Mucosa of stomach (tissue), 1 donor: ENCODE data around the gene TTC13.
"Not testable (repeated sequence)": the region's sequence is repeated elsewhere in the genome, so short reads cannot be mapped to it uniquely, and the experiment has no call there.

Experiments
- H3K27me3 ChIP-seq: one replicate; pipeline ENCODE4 v1.7.0; 2013; ENCODE audit warnings: mild to moderate bottlenecking, low read length; ENCODE audit not compliant: control insufficient read depth, insufficient read depth
- H3K36me3 ChIP-seq: one replicate; pipeline ENCODE4 v1.7.0; 2013; ENCODE audit warnings: low read length; ENCODE audit not compliant: control insufficient read depth, insufficient read depth
- H3K4me1 ChIP-seq: one replicate; pipeline ENCODE4 v1.7.0; 2013; ENCODE audit warnings: mild to moderate bottlenecking, low read length; ENCODE audit not compliant: control insufficient read depth, insufficient read depth
- H3K4me3 ChIP-seq: one replicate; pipeline ENCODE4 v1.7.0; 2013; ENCODE audit warnings: low read length
- H3K9ac ChIP-seq: one replicate; pipeline ENCODE4 v1.7.0; 2013; ENCODE audit warnings: mild to moderate bottlenecking, low read length, moderate library complexity
- H3K9me3 ChIP-seq: one replicate; pipeline ENCODE4 v1.7.0; 2013; ENCODE audit warnings: mild to moderate bottlenecking, low read length, moderate library complexity; ENCODE audit not compliant: control insufficient read depth
- donor health status: Pancreatic carcinoma.

The TTC13 gene

GRCh38 chr1:231013391-231014015, 34.8 kb upstream of the TTC13 start:
- Histone ChIP-seq H3K9me3 (no peaks in the 10 kb centered on the region), H3K4me1 (no peaks in the 10 kb centered on the region), H3K27me3 (no peaks in the 10 kb centered on the region), H3K36me3 (no peaks in the 10 kb centered on the region), H3K9ac (no peak overlapping the region), H3K4me3 (no peak overlapping the region)

- H3K4me1 ChIP-seq = no peaks in the 10 kb centered on the region
Measured at GRCh38 chr1:231011963-231012362, 33.3 kb upstream of the TTC13 start.

GRCh38 chr1:231011360-231011759, 32.7 kb upstream of the TTC13 start:
- H3K9ac ChIP-seq = no peak overlapping the region
- no peaks in the 10 kb centered on the region for H3K27me3 ChIP-seq
- H3K36me3 ChIP-seq = no peaks in the 10 kb centered on the region
- no peaks in the 10 kb centered on the region for H3K4me1 ChIP-seq
- no peak overlapping the region for H3K4me3 ChIP-seq
- H3K9me3 ChIP-seq = no peaks in the 10 kb centered on the region

More at GRCh38 chr1:231011963-231012362, 33.3 kb upstream of the TTC13 start:
- Histone ChIP-seq H3K4me3 (no peak overlapping the region), H3K27me3 (no peaks in the 10 kb centered on the region), H3K36me3 (no peaks in the 10 kb centered on the region), H3K9me3 (no peaks in the 10 kb centered on the region), H3K9ac (no peak overlapping the region)

GRCh38 chr1:231007535-231007934, 28.9 kb upstream of the TTC13 start:
- not testable (repeated sequence) for H3K27me3 ChIP-seq, H3K9me3 ChIP-seq, H3K36me3 ChIP-seq, H3K4me3 ChIP-seq, H3K9ac ChIP-seq, H3K4me1 ChIP-seq

GRCh38 chr1:231001892-231002291, 23.2 kb upstream of the TTC13 start:
- Histone ChIP-seq H3K9ac (no peak overlapping the region), H3K4me1 (no peaks in the 10 kb centered on the region), H3K36me3 (peaks cover 13% of the 10 kb centered on the region), H3K9me3 (no peaks in the 10 kb centered on the region), H3K4me3 (no peak overlapping the region), H3K27me3 (no peaks in the 10 kb centered on the region)

GRCh38 chr1:231000639-231001038, 22.0 kb upstream of the TTC13 start:
- Histone ChIP-seq H3K9ac (no peak overlapping the region), H3K4me3 (no peak overlapping the region), H3K27me3 (no peaks in the 10 kb centered on the region), H3K4me1 (no peaks in the 10 kb centered on the region), H3K36me3 (peaks cover 13% of the 10 kb centered on the region), H3K9me3 (no peaks in the 10 kb centered on the region)

GRCh38 chr1:231000201-231000600, 21.5 kb upstream of the TTC13 start:
- Histone ChIP-seq H3K27me3 (no peaks in the 10 kb centered on the region), H3K4me3 (no peak overlapping the region), H3K9me3 (no peaks in the 10 kb centered on the region), H3K36me3 (peaks cover 13% of the 10 kb centered on the region), H3K9ac (no peak overlapping the region), H3K4me1 (no peaks in the 10 kb centered on the region)

- no peaks in the 10 kb centered on the region for H3K27me3 ChIP-seq
- no peak overlapping the region for H3K9ac ChIP-seq
- H3K9me3 ChIP-seq = no peaks in the 10 kb centered on the region
- H3K36me3 ChIP-seq = peaks cover 13% of the 10 kb centered on the region
- H3K4me3 ChIP-seq = no peak overlapping the region
- H3K4me1 ChIP-seq = peaks cover 9% of the 10 kb centered on the region
Measured at GRCh38 chr1:230994860-230995259, 16.2 kb upstream of the TTC13 start.

GRCh38 chr1:230992100-230992774, 13.6 kb upstream of the TTC13 start:
- no peak overlapping the region for H3K9ac ChIP-seq
- no peak overlapping the region for H3K4me3 ChIP-seq
- H3K36me3 ChIP-seq = peaks cover 3% of the 10 kb centered on the region
- H3K27me3 ChIP-seq = no peaks in the 10 kb centered on the region
- H3K9me3 ChIP-seq = no peaks in the 10 kb centered on the region
- H3K4me1 ChIP-seq = peaks cover 9% of the 10 kb centered on the region

- Histone ChIP-seq H3K9me3 (no peaks in the 10 kb centered on the region), H3K36me3 (no peaks in the 10 kb centered on the region), H3K27me3 (no peaks in the 10 kb centered on the region), H3K4me1 (peaks cover 9% of the 10 kb centered on the region), H3K4me3 (no peak overlapping the region), H3K9ac (no peak overlapping the region)
Measured at GRCh38 chr1:230987448-230987847, 8.8 kb upstream of the TTC13 start.

- H3K9me3 ChIP-seq = no peaks in the 10 kb centered on the region
- no peak overlapping the region for H3K9ac ChIP-seq
- H3K4me1 ChIP-seq = peaks cover 7% of the 10 kb centered on the region
- no peak overlapping the region for H3K4me3 ChIP-seq
- no peaks in the 10 kb centered on the region for H3K36me3 ChIP-seq
- no peaks in the 10 kb centered on the region for H3K27me3 ChIP-seq
Measured at GRCh38 chr1:230986976-230987375, 8.3 kb upstream of the TTC13 start.

- H3K9ac ChIP-seq = no peak overlapping the region
- no peak overlapping the region for H3K4me3 ChIP-seq
- no peaks in the 10 kb centered on the region for H3K9me3 ChIP-seq
- H3K36me3 ChIP-seq = no peaks in the 10 kb centered on the region
- H3K27me3 ChIP-seq = no peaks in the 10 kb centered on the region
- no peaks in the 10 kb centered on the region for H3K4me1 ChIP-seq
Measured at GRCh38 chr1:230985711-230986110, 7.0 kb upstream of the TTC13 start.
